ENCODE data around the gene ATAT1. TPM values are rescaled to one million over a fixed set of nuclear protein-coding genes. Genes with fewer than 3 reads are reported as not detected.

Gene ATAT1
- total and polyA plus RNA-seq, 2 of the 13 experiments (the other 11 are each of a cell fraction or from before 2014, with no cell fraction given): 9.2 to 23.6 TPM

GRCh38 chr6:30654798-30655742 is 28.4 kb downstream of the ATAT1 start (continued):
- TF ChIP-seq ZBTB2 (CRISPR knock-in tag; IDR thresholded peaks at IDR 0.05; ENCODE audit: low read depth): 0 out of 2 replicates have a peak, but pooled peaks have one; percentile 68
- TF ChIP-seq ZNF83 (CRISPR knock-in tag; IDR thresholded peaks at IDR 0.05; ENCODE audit: borderline replicate concordance): 0 out of 2 replicates have a peak, but pooled peaks have one; percentile 57
- TF ChIP-seq ZNF224 (CRISPR knock-in tag; IDR thresholded peaks at IDR 0.05): no peak
- peak; percentile 38; the same call in 1 of the 2 replicates for TF ChIP-seq IRF9 (CRISPR knock-in tag; IDR thresholded peaks at IDR 0.05; ENCODE audit: borderline replicate concordance)
- no peak for TF ChIP-seq ZNF776 (CRISPR knock-in tag; IDR thresholded peaks at IDR 0.05)
- TF ChIP-seq ETV6 (CRISPR knock-in tag; conservative IDR thresholded peaks at IDR 0.05): no peak
- TF ChIP-seq ZNF710 (CRISPR knock-in tag; IDR thresholded peaks at IDR 0.05; ENCODE audit: borderline replicate concordance): peak; percentile 100
- TF ChIP-seq ERF (CRISPR knock-in tag; IDR thresholded peaks at IDR 0.05): peak; percentile 93
- TF ChIP-seq ZBTB4 (CRISPR knock-in tag; IDR thresholded peaks at IDR 0.05; ENCODE audit: borderline replicate concordance): peak; percentile 97
- no peak for TF ChIP-seq DZIP1 (CRISPR knock-in tag; IDR thresholded peaks at IDR 0.05)
- TF ChIP-seq SYNCRIP (IDR thresholded peaks at IDR 0.05; ENCODE audit: insufficient read depth, low read depth, low read length): no peak
- TF ChIP-seq HBP1 (CRISPR knock-in tag; IDR thresholded peaks at IDR 0.05; ENCODE audit: low read depth): peak; percentile 92
- peak; percentile 81; the same call in 1 of the 2 replicates for TF ChIP-seq KDM3A (CRISPR knock-in tag; IDR thresholded peaks at IDR 0.05; ENCODE audit: low read depth)
- no peak for TF ChIP-seq NFIC (IDR thresholded peaks at IDR 0.05; ENCODE audit: low read length)
- peak; percentile 98 for TF ChIP-seq MAFF (IDR thresholded peaks at IDR 0.05; ENCODE audit: low read depth, low read length)
